Neuronal stem cell (in vitro differentiated cells): ENCODE measurements around the gene SMURF2.

ENCODE experiments used
- DNase-seq: peaks from one replicate; pipeline ENCODE4 v3.0.0-alpha.2; 2013; ENCODE audit warnings: low spot score
- H2AFZ ChIP-seq: one replicate; pipeline ENCODE4 v1.6.1; 2013; ENCODE audit warnings: mild to moderate bottlenecking, low read length, inconsistent platforms
- H2AK5ac ChIP-seq: 2 replicates; pipeline ENCODE4 v1.6.1; 2013; ENCODE audit warnings: low read depth, mild to moderate bottlenecking, inconsistent platforms, low read length, moderate library complexity, mixed read lengths
- H2BK120ac ChIP-seq: 2 replicates; pipeline ENCODE4 v1.6.1; 2013; ENCODE audit warnings: low read depth, mild to moderate bottlenecking, inconsistent platforms, low read length, moderate library complexity, mixed read lengths
- H2BK12ac ChIP-seq: one replicate; pipeline ENCODE4 v1.6.1; 2013; ENCODE audit warnings: low read length, inconsistent platforms
- H2BK15ac ChIP-seq: 2 replicates; pipeline ENCODE4 v1.6.1; 2013; ENCODE audit warnings: mild to moderate bottlenecking, low read length, inconsistent platforms, mixed read lengths
- H2BK5ac ChIP-seq: one replicate; pipeline ENCODE4 v1.6.1; 2013; ENCODE audit warnings: inconsistent platforms, mild to moderate bottlenecking, low read length, moderate library complexity
- H3K14ac ChIP-seq: one replicate; pipeline ENCODE4 v1.6.1; 2013; ENCODE audit warnings: low read length, inconsistent platforms
- H3K18ac ChIP-seq: 2 replicates; pipeline ENCODE4 v1.6.1; 2013; ENCODE audit warnings: low read length, inconsistent platforms
- H3K23ac ChIP-seq: 2 replicates; pipeline ENCODE4 v1.6.1; 2013; ENCODE audit warnings: low read depth, mild to moderate bottlenecking, mixed read lengths, low read length, inconsistent platforms; ENCODE audit not compliant: poor library complexity
- H3K27ac ChIP-seq: replicated peaks from 3 replicates; pipeline ENCODE4 v1.5.1; 2013; ENCODE audit warnings: low read length, inconsistent platforms
- H3K27me3 ChIP-seq, 3 experiments: 2 replicates each; pipeline ENCODE4 v1.6.1; 2013; ENCODE audit warnings: low read length in 3 of 3, mild to moderate bottlenecking in 2 of 3, inconsistent platforms in 1 of 3, low read depth in 1 of 3, mixed read lengths in 1 of 3, moderate library complexity in 1 of 3; ENCODE audit not compliant: control insufficient read depth in 3 of 3, insufficient read depth in 3 of 3
- H3K36me3 ChIP-seq, 2 donors: replicated peaks in 1 of 2; 2 replicates each; pipeline ENCODE4 v1.6.1; 2013; ENCODE audit warnings: low read length in 2 of 2; ENCODE audit not compliant: control insufficient read depth in 2 of 2, insufficient read depth in 2 of 2
- H3K4ac ChIP-seq: 2 replicates; pipeline ENCODE4 v1.6.1; 2013; ENCODE audit warnings: inconsistent platforms, mild to moderate bottlenecking, low read length, moderate library complexity
- H3K4me1 ChIP-seq, 2 donors: 1 replicate in 1 of 2; 2 replicates in 1 of 2; pipeline ENCODE4 v1.6.1; 2013; ENCODE audit warnings: low read length in 2 of 2, low read depth in 1 of 2; ENCODE audit not compliant: control insufficient read depth in 2 of 2, insufficient read depth in 1 of 2
- H3K4me2 ChIP-seq: one replicate; pipeline ENCODE4 v1.6.1; 2013; ENCODE audit warnings: mild to moderate bottlenecking, low read length, inconsistent platforms; ENCODE audit not compliant: insufficient read depth, poor library complexity, severe bottlenecking
- H3K4me3 ChIP-seq, 2 donors: 2 replicates each; pipeline ENCODE4 v1.5.1; 2013; ENCODE audit warnings: low read length in 2 of 2, mild to moderate bottlenecking in 2 of 2, inconsistent platforms in 1 of 2, moderate library complexity in 1 of 2
- H3K79me1 ChIP-seq: one replicate; pipeline ENCODE4 v1.6.1; 2013; ENCODE audit warnings: low read depth, mild to moderate bottlenecking, inconsistent platforms, low read length, moderate library complexity
- H3K9ac ChIP-seq: one replicate; pipeline ENCODE4 v1.6.1; 2013; ENCODE audit warnings: mild to moderate bottlenecking, low read depth, low read length, inconsistent platforms; ENCODE audit not compliant: poor library complexity
- H3K9me3 ChIP-seq, 2 donors: replicated peaks in 1 of 2; 2 replicates each; pipeline versions ENCODE3 to v1.6.1; 2013; ENCODE audit warnings: low read length in 2 of 2, mild to moderate bottlenecking in 2 of 2, inconsistent platforms in 1 of 2, low read depth in 1 of 2, mixed read lengths in 1 of 2, moderate library complexity in 1 of 2; ENCODE audit not compliant: control insufficient read depth in 2 of 2, insufficient read depth in 1 of 2
- H4K8ac ChIP-seq: one replicate; pipeline ENCODE4 v1.6.1; 2013; ENCODE audit warnings: low read depth, mild to moderate bottlenecking, inconsistent platforms, low read length, moderate library complexity
- H4K91ac ChIP-seq: one replicate; pipeline ENCODE4 v1.6.1; 2013; ENCODE audit warnings: low read length, low read depth, mild to moderate bottlenecking, inconsistent platforms; ENCODE audit not compliant: poor library complexity
- WGBS, 2 donors: extraction: QIAGEN DNeasy Blood & Tissue Kit; methylation state at CpG; one replicate each; pipeline ENCODE4 v1.1.7; 2013; ENCODE audit warnings: missing lambda C conversion rate in 2 of 2, mixed read lengths in 1 of 2; ENCODE audit not compliant: insufficient read length in 2 of 2, insufficient replicate concordance in 1 of 2; ENCODE audit errors: extremely low coverage in 2 of 2; 5-methylcytosine and 5-hydroxymethylcytosine counted together

SMURF2 gene

DNA sequence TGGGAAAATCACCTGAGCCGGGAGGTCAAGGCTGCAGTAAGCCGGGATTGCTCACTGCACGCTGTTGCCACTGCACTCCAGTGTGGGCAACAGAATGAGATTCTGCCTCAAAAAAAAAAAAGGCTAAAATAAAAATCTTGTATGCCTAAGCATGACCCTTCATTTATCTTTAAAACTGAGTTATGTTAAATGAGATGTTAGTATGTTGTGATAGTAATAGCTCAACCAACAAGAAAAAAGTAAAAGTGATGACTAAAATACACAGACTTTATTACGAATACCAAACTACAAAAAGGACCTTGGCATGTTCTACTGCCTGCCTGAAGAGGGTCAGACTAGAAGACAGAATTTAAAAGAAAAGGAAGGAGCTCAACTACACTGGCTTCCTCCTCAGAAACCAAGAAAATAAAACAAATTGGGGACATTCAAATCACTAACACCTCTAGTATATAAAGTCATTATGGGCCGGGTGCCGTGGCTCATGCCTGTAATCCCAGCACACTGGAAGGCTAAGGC lies 4.4 kb downstream of the SMURF2 start:
- peaks cover 0 to 15% of the 10 kb centered on the region in 2 donors for H3K9me3 ChIP-seq
- H3K4ac ChIP-seq, result no peak overlapping the region
- H3K36me3 ChIP-seq, result no peaks in the 10 kb centered on the region
- no peak overlapping the region for H3K4me2 ChIP-seq
- no peak overlapping the region for H3K23ac ChIP-seq
- no peak overlapping the region for H2AFZ ChIP-seq
- H4K8ac ChIP-seq, result no peak overlapping the region
- H4K91ac ChIP-seq, result no peak overlapping the region
- no peak overlapping the region for H3K9ac ChIP-seq
- no peak overlapping the region for H3K27ac ChIP-seq
- H3K4me1 ChIP-seq, result peaks cover 2 to 10% of the 10 kb centered on the region in 2 donors
- no peak overlapping the region for H2BK5ac ChIP-seq
- no peak overlapping the region for H3K4me3 ChIP-seq
- H3K18ac ChIP-seq, result no peak overlapping the region
- H3K27me3 ChIP-seq, result peaks cover 0 to 12% (median 2%) of the 10 kb centered on the region in 3 experiments
- no peak overlapping the region for H2BK12ac ChIP-seq
- H2BK15ac ChIP-seq, result no peak overlapping the region
- no CpG with 5 or more reads among the region's 6 CpGs for WGBS, 2 donors
- DNase-seq, result no peak
- H3K79me1 ChIP-seq, result peaks cover 1% of the 10 kb centered on the region
- no peak overlapping the region for H2AK5ac ChIP-seq
- no peak overlapping the region for H2BK120ac ChIP-seq
- H3K14ac ChIP-seq, result no peak overlapping the region

GRCh38 chr17:64655704-64656103 lies 6.4 kb downstream of the SMURF2 start:
- no CpG with 5 or more reads among the region's 2 CpGs for WGBS, 2 donors
- H3K4me2 ChIP-seq, result no peak overlapping the region
- no peak overlapping the region for H3K4ac ChIP-seq
- H4K91ac ChIP-seq, result no peak overlapping the region
- no peak overlapping the region for H3K18ac ChIP-seq
- H2BK5ac ChIP-seq, result no peak overlapping the region
- no peak overlapping the region for H2AK5ac ChIP-seq
- no peaks in the 10 kb centered on the region for H3K79me1 ChIP-seq
- H2AFZ ChIP-seq, result no peak overlapping the region
- H3K4me1 ChIP-seq, result peaks cover 0 to 7% of the 10 kb centered on the region in 2 donors
- DNase-seq, result no peak
- no peak overlapping the region for H3K14ac ChIP-seq
- no peak overlapping the region for H3K9ac ChIP-seq
- no peak overlapping the region for H2BK12ac ChIP-seq
- no peak overlapping the region for H2BK15ac ChIP-seq
- H3K9me3 ChIP-seq, result peaks cover 0 to 15% of the 10 kb centered on the region in 2 donors
- no peak overlapping the region for H3K27ac ChIP-seq
- H2BK120ac ChIP-seq, result no peak overlapping the region
- H4K8ac ChIP-seq, result no peak overlapping the region
- no peak overlapping the region for H3K23ac ChIP-seq
- H3K4me3 ChIP-seq, result no peak overlapping the region
- H3K36me3 ChIP-seq, result no peaks in the 10 kb centered on the region
- peaks cover 0 to 6% (median 0%) of the 10 kb centered on the region in 3 experiments for H3K27me3 ChIP-seq

DNA sequence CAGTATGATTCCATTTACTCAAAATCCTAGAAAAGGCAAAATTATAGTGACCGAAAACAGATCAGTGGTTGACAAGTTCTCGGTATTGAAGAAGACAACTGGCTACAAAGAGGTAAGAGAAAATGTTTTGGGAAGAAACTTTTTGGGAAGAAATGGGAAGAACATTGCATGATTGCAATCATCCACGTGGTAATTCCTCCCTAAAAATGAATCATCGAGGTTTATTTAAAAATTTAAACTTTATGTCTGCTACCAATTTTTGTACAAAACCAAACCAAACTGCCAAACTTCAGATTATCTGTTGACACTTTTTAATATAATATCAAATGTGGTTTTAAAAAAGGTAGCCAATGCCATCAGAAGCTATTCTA lies 8.1 kb downstream of the SMURF2 start:
- no peak for DNase-seq
- no peak overlapping the region for H2AK5ac ChIP-seq
- no peak overlapping the region for H2BK120ac ChIP-seq
- no peak overlapping the region for H4K8ac ChIP-seq
- no peak overlapping the region for H3K18ac ChIP-seq
- no peak overlapping the region for H3K23ac ChIP-seq
- H3K4ac ChIP-seq, result no peak overlapping the region
- H3K4me2 ChIP-seq, result no peak overlapping the region
- no peak overlapping the region for H2AFZ ChIP-seq
- H3K4me1 ChIP-seq, result no peaks in the 10 kb centered on the region
- H3K27ac ChIP-seq, result no peak overlapping the region
- no peaks in the 10 kb centered on the region for H3K36me3 ChIP-seq
- H3K14ac ChIP-seq, result no peak overlapping the region
- no peak overlapping the region for H3K4me3 ChIP-seq
- WGBS, 2 donors, result no CpG with 5 or more reads among the region's 4 CpGs
- no peak overlapping the region for H2BK5ac ChIP-seq
- no peaks in the 10 kb centered on the region for H3K27me3 ChIP-seq
- no peaks in the 10 kb centered on the region for H3K79me1 ChIP-seq
- no peak overlapping the region for H2BK15ac ChIP-seq
- H3K9ac ChIP-seq, result no peak overlapping the region
- peaks cover 0 to 15% of the 10 kb centered on the region in 2 donors for H3K9me3 ChIP-seq
- H2BK12ac ChIP-seq, result no peak overlapping the region
- H4K91ac ChIP-seq, result no peak overlapping the region

GRCh38 chr17:64653325-64653984 lies 8.7 kb downstream of the SMURF2 start:
- Histone ChIP-seq H3K36me3 (peaks cover 0 to 3% of the 10 kb centered on the region in 2 donors), H3K27ac (no peak overlapping the region), H4K8ac (no peak overlapping the region), H2BK15ac (no peak overlapping the region), H2BK12ac (no peak overlapping the region), H3K4ac (no peak overlapping the region), H2AFZ (no peak overlapping the region), H3K27me3 (no peaks in the 10 kb centered on the region), H3K9ac (no peak overlapping the region), H3K18ac (no peak overlapping the region), H2BK120ac (no peak overlapping the region), H2AK5ac (no peak overlapping the region), H3K4me2 (no peak overlapping the region), H3K4me1 (no peaks in the 10 kb centered on the region), H3K14ac (no peak overlapping the region), H4K91ac (no peak overlapping the region), H2BK5ac (no peak overlapping the region), H3K79me1 (no peaks in the 10 kb centered on the region), H3K4me3 (no peak overlapping the region), H3K23ac (no peak overlapping the region), H3K9me3 (peaks cover 0 to 15% of the 10 kb centered on the region in 2 donors)
- no peak for DNase-seq
- no CpG with 5 or more reads among the region's 6 CpGs for WGBS, 2 donors
